GM21619 (cell line): Measurements from ENCODE around the gene CPTP.
A peak's percentile ranks its signal among the peaks of the same experiment; 100 is the strongest.

Source experiments
- ATAC-seq: cut with Tn5 transposase; IDR thresholded peaks from one replicate; pipeline ENCODE4 v1.9.1; 2021; ENCODE audit not compliant: unreplicated experiment

The CPTP gene

GRCh38 chr1:1324524-1325287, at the start of gene CPTP, which contains the start of gene INTS11:
Gene CPTP, plus strand, starts transcription at chr1:1324802. Its CDS starts 2,109 bp downstream, at chr1:1326911.
Gene INTS11, minus strand, starts transcription at chr1:1324660. Its CDS starts 52 bp downstream, at chr1:1324608.
- peak; percentile 67 for ATAC-seq

GRCh38 chr1:1274931-1275431, 49.6 kb upstream of the CPTP start:
- ATAC-seq = no peak

- no peak for ATAC-seq
Observed at GRCh38 chr1:1275836-1276235, 48.8 kb upstream of the CPTP start.

GRCh38 chr1:1278620-1279019, 46.0 kb upstream of the CPTP start:
- ATAC-seq = no peak

GRCh38 chr1:1279028-1279427, 45.6 kb upstream of the CPTP start:
- no peak for ATAC-seq

GRCh38 chr1:1280782-1281481, 43.7 kb upstream of the CPTP start:
- no peak for ATAC-seq

GRCh38 chr1:1281533-1282321, 42.9 kb upstream of the CPTP start:
- no peak for ATAC-seq

- no peak for ATAC-seq
Observed at GRCh38 chr1:1282998-1283397, 41.6 kb upstream of the CPTP start.

GRCh38 chr1:1283821-1284220, 40.8 kb upstream of the CPTP start:
- no peak for ATAC-seq

- no peak for ATAC-seq
Observed at GRCh38 chr1:1284221-1285101, 40.1 kb upstream of the CPTP start.

- no peak for ATAC-seq
Observed at GRCh38 chr1:1285102-1285571, 39.5 kb upstream of the CPTP start.

- ATAC-seq = no peak
Observed at GRCh38 chr1:1285611-1286311, 38.8 kb upstream of the CPTP start.

GRCh38 chr1:1286313-1287261, 38.0 kb upstream of the CPTP start:
- ATAC-seq = no peak

- ATAC-seq = no peak
Observed at GRCh38 chr1:1287288-1288110, 37.1 kb upstream of the CPTP start.

- no peak for ATAC-seq
Observed at GRCh38 chr1:1290238-1290731, 34.3 kb upstream of the CPTP start.

- no peak for ATAC-seq
Observed at GRCh38 chr1:1291023-1291528, 33.5 kb upstream of the CPTP start.
